H1 (cell line): ENCODE data around the gene MMS22L. TPM values are rescaled to one million over a fixed set of nuclear protein-coding genes. Genes with fewer than 3 reads are reported as not detected.

Experiments used
- PHF8 ChIP-seq: fragments of 200-600 bp; sonication (generic); conservative IDR thresholded peaks from 2 replicates; pipeline ENCODE4 v1.7.1; 2012; ENCODE audit warnings: low read depth, mild to moderate bottlenecking, inconsistent platforms, low read length, moderate library complexity
- polyA plus RNA-seq, 7 experiments: library from polyadenylated mRNA; depleted of rRNA in 3 of 7; stranded (reverse) in 5 of 7; unstranded in 2 of 7; fragments of >200 nt in 5 of 7; fragments of 200-250 nt in 2 of 7; gene quantifications; 1 replicate in 5 of 7; 2 replicates in 1 of 7; 4 replicates in 1 of 7; pipeline versions ENCODE4 v1.2.1 to v1.2.3, GENCODE V29; 2011 to 2013; ENCODE audit warnings: missing spikeins in 2 of 7, mixed read lengths in 2 of 7
- total RNA-seq: library from RNA; stranded (reverse); fragmentation: NEBNext Ultra II Directional; extraction: Animal tissue kit (Norgen Biotek cat#: 25700); gene quantifications from 2 replicates; pipeline ENCODE4 v1.2.1, GENCODE V29; 2021

MMS22L gene
- total and polyA plus RNA-seq, 2 of the 8 experiments (the other 6 are each of a cell fraction or from before 2014, with no cell fraction given): 11.1 to 32.6 TPM

DNA sequence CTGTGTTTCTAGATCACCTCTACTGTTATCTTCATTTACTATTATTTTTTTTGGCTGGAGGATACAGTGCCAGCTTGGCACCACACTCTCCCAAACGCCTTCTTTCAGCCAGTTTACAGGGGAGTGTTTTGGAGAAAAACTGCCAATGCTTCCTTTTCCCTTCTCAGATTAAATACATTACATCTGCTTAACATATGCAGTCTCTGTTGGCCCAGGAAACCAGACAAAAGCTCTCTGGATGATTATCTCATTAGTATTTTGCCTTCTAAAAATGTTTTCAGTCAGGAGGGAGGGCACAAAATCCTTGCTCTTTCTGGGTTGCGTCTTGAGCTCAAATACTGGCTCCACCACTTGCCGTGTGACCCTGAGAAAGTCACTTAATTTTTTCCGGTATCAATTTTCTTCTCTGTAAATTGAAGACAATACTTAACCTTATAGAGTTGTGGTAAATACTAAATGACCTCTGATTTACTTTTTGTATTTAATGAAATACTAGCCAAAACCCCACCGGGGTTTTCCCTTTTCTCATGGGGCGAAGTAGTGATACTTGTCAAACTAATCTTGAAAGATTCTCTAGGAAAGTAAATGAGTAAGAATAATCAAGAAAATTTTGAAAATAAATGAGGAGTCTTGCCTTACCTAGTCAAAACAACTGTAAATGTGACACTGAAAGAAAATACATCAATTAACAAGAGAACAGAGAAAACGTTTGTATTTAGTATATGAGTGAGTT is 146.2 kb downstream of the MMS22L start (continued):
- TF ChIP-seq PHF8: no peak
